Activated naive CD4-positive, alpha-beta T cell treated with anti-CD3 and anti-CD28 coated beads, Interleukin-2, amount 10 ng/mL, durations not matched to agents 7 days and 5 days (primary cell): ENCODE results near the gene DNAH5.

Experiments
- CTCF ChIA-PET: fragments of 350-600 bp; sonication (Branson Sonifier 250); formaldehyde crosslinking; loops from one replicate; lab custom pipeline; 2021; ENCODE audit warnings: antibody characterized with exemption; lab: Charles Lee
- DNase-seq: peaks from one replicate; pipeline ENCODE4 v3.0.0-alpha.2; 2020
- H3K27ac Mint-ChIP-seq: one replicate; pipeline ENCODE4 v1.8.0; 2021; ENCODE audit warnings: mild to moderate bottlenecking, moderate library complexity, mixed read lengths
- H3K27me3 Mint-ChIP-seq: one replicate; pipeline ENCODE4 v1.8.0; 2021; ENCODE audit warnings: mild to moderate bottlenecking, mixed read lengths
- H3K36me3 Mint-ChIP-seq: one replicate; pipeline ENCODE4 v1.8.0; 2021; ENCODE audit warnings: mixed read lengths
- H3K4me1 Mint-ChIP-seq: one replicate; pipeline ENCODE4 v1.8.0; 2021; ENCODE audit warnings: mixed read lengths
- H3K4me3 Mint-ChIP-seq: one replicate; pipeline ENCODE4 v1.8.0; 2021; ENCODE audit warnings: mild to moderate bottlenecking, moderate library complexity, mixed read lengths
- H3K9me3 Mint-ChIP-seq: one replicate; pipeline ENCODE4 v1.8.0; 2021; ENCODE audit warnings: mixed read lengths

The DNAH5 gene

DNA sequence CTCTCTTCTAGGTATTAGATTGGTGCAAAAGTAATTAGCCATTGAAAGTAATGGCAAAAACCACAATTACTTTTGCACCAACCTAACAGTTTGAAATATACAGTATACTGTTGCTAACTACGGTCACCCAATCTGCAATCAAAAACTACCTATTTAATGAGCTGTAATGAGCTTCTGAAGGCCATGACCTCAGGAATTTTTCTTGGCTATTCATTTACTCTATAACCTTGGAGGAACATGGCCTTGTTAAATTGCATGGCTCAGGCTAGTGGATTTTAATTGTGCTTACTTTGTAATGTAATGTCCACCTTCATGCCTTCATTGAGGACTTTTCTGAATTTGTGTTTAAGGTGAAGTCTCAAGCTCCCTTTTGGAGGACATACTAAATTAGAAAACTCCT lies 24.7 kb downstream of the DNAH5 start:
- no peaks in the 10 kb centered on the region for H3K36me3 Mint-ChIP-seq
- H3K4me3 Mint-ChIP-seq: no peak overlapping the region
- H3K27ac Mint-ChIP-seq: no peak overlapping the region
- CTCF ChIA-PET: no interaction called here
- H3K4me1 Mint-ChIP-seq: no peaks in the 10 kb centered on the region
- H3K27me3 Mint-ChIP-seq: no peaks in the 10 kb centered on the region
- no peaks in the 10 kb centered on the region for H3K9me3 Mint-ChIP-seq
- DNase-seq: no peak

DNA sequence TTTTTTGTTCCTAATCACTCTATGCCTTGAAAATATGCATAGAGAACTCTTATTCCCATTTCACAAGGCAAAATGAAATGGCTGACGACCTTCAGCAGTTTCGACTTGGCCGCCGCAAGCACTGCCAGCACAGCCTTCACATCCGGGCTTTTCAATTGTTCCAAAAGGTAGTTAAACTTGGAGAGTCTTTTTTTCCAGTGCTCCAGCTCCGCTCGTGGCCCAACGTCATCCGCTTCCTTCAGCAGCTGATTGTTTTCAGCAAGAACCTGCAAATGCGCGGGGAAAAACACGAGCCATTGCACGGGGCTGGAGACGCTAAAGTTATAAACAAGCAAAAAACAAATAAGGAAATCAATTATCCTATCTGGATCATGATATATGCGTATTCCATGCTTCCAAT lies 25.4 kb downstream of the DNAH5 start:
- no peaks in the 10 kb centered on the region for H3K4me1 Mint-ChIP-seq
- no peak overlapping the region for H3K27ac Mint-ChIP-seq
- H3K4me3 Mint-ChIP-seq: no peak overlapping the region
- no peaks in the 10 kb centered on the region for H3K9me3 Mint-ChIP-seq
- H3K27me3 Mint-ChIP-seq: no peaks in the 10 kb centered on the region
- CTCF ChIA-PET: no interaction called here
- no peaks in the 10 kb centered on the region for H3K36me3 Mint-ChIP-seq
- no peak for DNase-seq

DNA sequence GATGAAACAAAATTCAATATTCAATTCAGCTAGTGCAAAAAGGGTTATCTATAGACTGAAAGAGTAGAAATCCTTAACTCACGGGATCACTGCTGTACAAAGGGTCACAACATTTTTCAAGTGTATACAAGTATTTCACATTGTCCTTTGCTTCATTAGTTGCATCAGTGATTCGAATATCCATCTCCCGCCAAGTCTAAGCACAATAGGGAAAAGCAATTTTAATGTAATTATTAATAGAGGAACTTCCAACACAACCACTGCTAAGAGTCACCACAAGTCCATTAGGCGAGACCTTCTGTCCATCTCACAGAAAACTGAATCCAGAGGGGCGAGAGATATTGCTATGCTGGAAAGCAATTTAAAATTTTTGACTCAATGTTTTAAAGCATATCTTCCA lies 27.4 kb downstream of the DNAH5 start:
- DNase-seq: no peak
- H3K27ac Mint-ChIP-seq: no peak overlapping the region
- H3K36me3 Mint-ChIP-seq: no peaks in the 10 kb centered on the region
- H3K4me1 Mint-ChIP-seq: no peaks in the 10 kb centered on the region
- H3K27me3 Mint-ChIP-seq: no peaks in the 10 kb centered on the region
- CTCF ChIA-PET: no interaction called here
- no peak overlapping the region for H3K4me3 Mint-ChIP-seq
- no peaks in the 10 kb centered on the region for H3K9me3 Mint-ChIP-seq

DNA sequence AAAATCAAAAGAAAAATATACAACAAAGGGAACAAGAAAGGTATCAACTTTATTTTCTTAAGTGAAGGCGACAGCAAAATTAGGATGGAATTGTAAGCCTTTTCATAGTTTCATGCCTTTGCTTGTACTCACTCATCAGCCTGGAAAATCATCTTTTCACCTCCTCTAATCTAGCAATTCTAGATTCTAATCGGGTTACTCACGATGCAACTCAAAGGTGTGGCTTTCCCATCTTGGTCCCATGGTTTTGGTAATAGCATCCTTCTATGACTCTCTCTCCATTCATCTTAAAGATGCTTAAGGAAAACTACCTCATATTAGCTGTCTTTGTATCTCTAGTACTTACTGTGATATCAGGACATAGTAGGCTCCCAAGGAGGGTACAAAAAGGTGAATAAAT lies 30.5 kb downstream of the DNAH5 start:
- Mint-ChIP-seq H3K4me1 (no peaks in the 10 kb centered on the region), H3K9me3 (no peaks in the 10 kb centered on the region), H3K27ac (no peak overlapping the region), H3K4me3 (no peak overlapping the region), H3K27me3 (no peaks in the 10 kb centered on the region), H3K36me3 (no peaks in the 10 kb centered on the region)
- no peak for DNase-seq
- CTCF ChIA-PET: no interaction called here

DNA sequence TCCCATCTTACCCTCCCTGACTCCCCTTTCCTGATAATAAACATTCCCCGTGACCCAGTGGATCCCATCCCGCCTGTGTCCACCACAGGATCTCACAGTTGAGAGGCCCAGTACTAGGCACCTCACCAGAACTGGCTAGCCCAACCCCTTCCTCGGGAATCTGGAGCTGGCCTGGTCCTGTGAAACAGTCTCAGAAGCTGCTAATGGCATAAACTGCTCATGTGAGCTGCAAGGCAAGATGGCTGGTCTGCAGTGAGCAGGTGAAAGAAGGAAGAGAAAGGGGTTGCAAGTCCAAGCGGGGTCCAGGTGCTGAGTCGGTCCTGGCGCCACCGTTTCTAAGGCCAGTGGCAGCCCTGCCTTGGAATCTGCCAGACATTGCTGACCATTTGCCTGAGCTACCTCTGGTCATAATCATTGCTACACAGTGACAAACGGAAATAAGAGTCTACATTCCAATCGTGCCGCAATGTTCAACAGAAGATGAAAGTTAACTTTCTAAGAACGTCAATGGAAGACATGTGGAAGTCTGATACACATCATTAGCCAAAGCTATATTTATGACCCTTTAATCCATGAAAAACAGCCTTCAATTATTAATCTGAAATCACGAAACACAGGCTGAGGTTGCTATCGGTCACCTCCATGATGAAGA lies 33.7 kb downstream of the DNAH5 start:
- H3K27ac Mint-ChIP-seq: no peak overlapping the region
- H3K27me3 Mint-ChIP-seq: no peaks in the 10 kb centered on the region
- H3K4me3 Mint-ChIP-seq: no peak overlapping the region
- peaks cover 3% of the 10 kb centered on the region for H3K9me3 Mint-ChIP-seq
- H3K4me1 Mint-ChIP-seq: no peaks in the 10 kb centered on the region
- no peaks in the 10 kb centered on the region for H3K36me3 Mint-ChIP-seq
- no peak for DNase-seq
- CTCF ChIA-PET: no interaction called here

DNA sequence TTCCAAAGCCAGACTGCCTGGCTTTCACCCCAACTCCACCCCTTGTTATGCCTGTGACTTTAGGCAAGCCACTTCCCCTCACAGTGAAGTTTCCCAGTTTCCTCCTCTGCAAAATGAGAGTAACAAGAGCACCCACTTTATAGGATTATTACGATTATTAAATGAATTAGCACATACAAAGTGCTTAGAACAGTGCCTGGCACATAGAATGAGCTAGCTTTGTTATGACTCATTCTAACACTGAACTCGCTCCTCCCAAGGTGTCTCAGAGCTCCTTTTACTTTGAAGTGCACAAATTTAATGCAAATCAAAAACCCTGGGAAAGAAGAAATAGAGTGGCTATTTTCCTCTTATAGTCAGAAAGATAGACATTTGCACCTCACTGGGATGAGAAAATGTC lies 34.3 kb downstream of the DNAH5 start:
- Mint-ChIP-seq H3K4me3 (no peak overlapping the region), H3K27ac (no peak overlapping the region), H3K27me3 (no peaks in the 10 kb centered on the region), H3K9me3 (peaks cover 3% of the 10 kb centered on the region), H3K36me3 (no peaks in the 10 kb centered on the region), H3K4me1 (no peaks in the 10 kb centered on the region)
- CTCF ChIA-PET: no interaction called here
- DNase-seq: no peak

DNA sequence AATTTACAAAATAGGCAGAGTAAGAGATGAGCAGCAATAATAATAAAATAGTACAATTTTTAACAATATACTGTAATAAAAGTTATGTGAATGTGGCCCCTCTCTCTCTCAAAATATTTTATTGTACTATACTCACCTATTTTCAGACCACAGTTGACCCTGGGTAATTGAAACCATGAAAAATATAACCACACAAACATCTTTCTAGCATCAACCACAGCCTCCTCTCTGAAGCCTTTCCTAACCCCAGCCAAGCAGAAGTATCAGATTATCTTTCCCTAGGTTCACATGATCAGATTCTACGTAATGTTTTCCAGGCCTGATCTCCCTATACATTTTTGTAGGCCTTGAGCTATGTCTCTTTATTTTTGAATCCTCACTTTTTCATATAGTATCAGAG lies 35.2 kb downstream of the DNAH5 start:
- H3K9me3 Mint-ChIP-seq: peaks cover 3% of the 10 kb centered on the region
- no peak overlapping the region for H3K27ac Mint-ChIP-seq
- H3K4me3 Mint-ChIP-seq: no peak overlapping the region
- no peaks in the 10 kb centered on the region for H3K27me3 Mint-ChIP-seq
- H3K4me1 Mint-ChIP-seq: no peaks in the 10 kb centered on the region
- no peaks in the 10 kb centered on the region for H3K36me3 Mint-ChIP-seq
- CTCF ChIA-PET: no interaction called here
- no peak for DNase-seq

DNA sequence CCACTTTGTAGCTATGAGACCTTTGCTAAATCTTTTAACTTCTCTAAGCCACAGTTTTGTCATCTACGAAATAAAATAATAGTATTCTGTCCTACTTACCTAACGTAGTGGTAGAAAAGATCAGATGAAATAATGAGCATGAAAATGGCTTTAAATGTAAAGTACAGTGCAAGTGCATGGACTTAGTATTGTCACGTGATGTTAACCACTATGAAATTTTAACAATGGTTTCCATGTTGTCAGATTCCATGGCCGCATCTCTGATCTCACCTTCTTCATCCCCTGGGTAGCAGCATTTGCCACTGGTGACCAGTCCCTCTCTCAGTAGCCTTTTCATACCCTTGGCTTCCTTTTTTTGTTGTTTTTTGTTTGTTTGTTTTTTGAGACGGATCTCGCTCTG lies 45.9 kb downstream of the DNAH5 start:
- H3K36me3 Mint-ChIP-seq: no peaks in the 10 kb centered on the region
- peaks cover 9% of the 10 kb centered on the region for H3K9me3 Mint-ChIP-seq
- no peaks in the 10 kb centered on the region for H3K4me1 Mint-ChIP-seq
- CTCF ChIA-PET: no interaction called here
- DNase-seq: no peak
- no peak overlapping the region for H3K27ac Mint-ChIP-seq
- H3K27me3 Mint-ChIP-seq: no peaks in the 10 kb centered on the region
- H3K4me3 Mint-ChIP-seq: no peak overlapping the region

DNA sequence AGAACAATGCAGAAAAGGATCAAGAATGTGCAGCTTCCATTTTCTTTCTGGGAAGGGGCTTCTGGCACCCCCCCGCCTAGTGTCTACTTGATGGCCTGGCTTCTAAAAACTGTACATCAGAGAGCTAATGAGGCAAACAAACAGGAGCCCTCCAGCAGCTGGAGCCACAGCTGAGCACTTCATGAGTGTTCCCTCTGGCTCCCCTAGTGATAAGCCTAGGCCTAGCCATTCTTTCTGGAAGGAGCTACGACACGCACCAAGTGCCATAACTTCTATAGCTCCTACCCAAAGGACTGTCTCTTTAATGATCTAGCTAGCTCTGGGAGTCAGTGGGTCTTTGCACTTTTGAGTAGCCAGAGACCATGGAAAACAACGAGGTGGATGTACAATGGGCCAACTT lies 66.1 kb downstream of the DNAH5 start:
- H3K36me3 Mint-ChIP-seq: no peaks in the 10 kb centered on the region
- no peak overlapping the region for H3K4me3 Mint-ChIP-seq
- peaks cover 8% of the 10 kb centered on the region for H3K9me3 Mint-ChIP-seq
- H3K4me1 Mint-ChIP-seq: no peaks in the 10 kb centered on the region
- CTCF ChIA-PET: no interaction called here
- H3K27ac Mint-ChIP-seq: no peak overlapping the region
- H3K27me3 Mint-ChIP-seq: no peaks in the 10 kb centered on the region
- no peak for DNase-seq

DNA sequence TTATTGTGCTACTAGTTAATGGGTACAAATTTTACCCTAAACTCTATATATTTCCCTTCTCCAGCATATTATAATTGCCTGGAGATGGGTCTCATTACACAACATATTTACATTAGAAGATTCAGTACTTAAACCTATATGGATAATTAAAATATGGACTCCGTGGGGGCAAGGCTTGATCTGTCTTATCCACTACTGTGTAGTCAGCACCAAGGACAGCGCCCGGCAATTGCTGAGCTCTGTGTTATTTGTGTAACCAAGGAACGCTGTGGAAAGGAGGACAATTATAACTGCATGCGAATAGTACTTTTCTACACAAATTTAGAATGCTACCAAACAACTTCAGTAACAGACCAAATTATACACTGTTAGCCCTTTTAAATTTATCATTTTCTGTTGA lies 77.7 kb downstream of the DNAH5 start:
- Mint-ChIP-seq H3K36me3 (no peaks in the 10 kb centered on the region), H3K27me3 (no peaks in the 10 kb centered on the region), H3K4me3 (no peak overlapping the region), H3K27ac (no peak overlapping the region), H3K9me3 (peaks cover 15% of the 10 kb centered on the region), H3K4me1 (no peaks in the 10 kb centered on the region)
- peak; percentile 51 for DNase-seq
- CTCF ChIA-PET: no interaction called here

DNA sequence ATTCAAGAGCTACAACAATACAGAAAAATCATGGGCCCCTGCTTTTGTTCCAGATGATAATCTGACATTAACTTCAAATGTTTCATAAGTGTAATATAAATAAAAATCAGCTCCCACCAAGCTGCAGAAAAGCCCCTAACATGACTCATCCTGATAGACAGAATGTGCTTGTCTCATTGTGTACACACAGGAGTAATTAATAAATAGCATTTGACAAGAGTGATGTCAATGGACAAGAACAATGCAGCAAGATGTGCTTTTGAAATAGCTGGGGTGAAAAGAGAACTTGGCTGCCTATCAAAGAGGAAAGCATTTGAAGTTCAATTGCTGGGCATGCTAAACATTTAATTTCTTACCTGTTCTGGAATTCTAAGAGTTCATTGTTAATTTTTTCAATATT lies 79.2 kb downstream of the DNAH5 start:
- Mint-ChIP-seq H3K9me3 (peaks cover 15% of the 10 kb centered on the region), H3K4me3 (no peak overlapping the region), H3K27me3 (no peaks in the 10 kb centered on the region), H3K27ac (no peak overlapping the region), H3K36me3 (no peaks in the 10 kb centered on the region), H3K4me1 (no peaks in the 10 kb centered on the region)
- CTCF ChIA-PET: no interaction called here
- no peak for DNase-seq

DNA sequence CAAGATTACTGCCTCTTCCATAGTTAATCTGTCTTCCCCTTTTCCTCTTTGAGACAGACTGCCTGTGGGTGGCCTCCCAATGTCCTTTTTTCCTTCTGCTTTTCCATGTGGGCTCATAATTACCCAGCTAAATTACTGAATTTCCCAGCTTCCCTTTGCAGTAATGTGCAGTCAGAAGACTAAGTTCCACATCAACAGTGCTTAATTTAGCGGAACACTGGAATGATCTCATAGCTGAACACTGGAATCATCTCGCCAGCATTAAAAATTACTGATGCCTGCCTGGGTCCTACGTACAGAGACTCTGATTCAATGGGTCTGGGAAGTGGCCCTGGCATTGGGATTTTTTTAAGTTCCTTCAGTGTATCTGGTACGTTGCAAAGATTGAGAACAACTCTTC lies 84.3 kb downstream of the DNAH5 start:
- CTCF ChIA-PET: no interaction called here
- Mint-ChIP-seq H3K9me3 (peaks cover 12% of the 10 kb centered on the region), H3K4me3 (no peak overlapping the region), H3K27ac (no peak overlapping the region), H3K36me3 (no peaks in the 10 kb centered on the region), H3K27me3 (no peaks in the 10 kb centered on the region), H3K4me1 (no peaks in the 10 kb centered on the region)
- no peak for DNase-seq

DNA sequence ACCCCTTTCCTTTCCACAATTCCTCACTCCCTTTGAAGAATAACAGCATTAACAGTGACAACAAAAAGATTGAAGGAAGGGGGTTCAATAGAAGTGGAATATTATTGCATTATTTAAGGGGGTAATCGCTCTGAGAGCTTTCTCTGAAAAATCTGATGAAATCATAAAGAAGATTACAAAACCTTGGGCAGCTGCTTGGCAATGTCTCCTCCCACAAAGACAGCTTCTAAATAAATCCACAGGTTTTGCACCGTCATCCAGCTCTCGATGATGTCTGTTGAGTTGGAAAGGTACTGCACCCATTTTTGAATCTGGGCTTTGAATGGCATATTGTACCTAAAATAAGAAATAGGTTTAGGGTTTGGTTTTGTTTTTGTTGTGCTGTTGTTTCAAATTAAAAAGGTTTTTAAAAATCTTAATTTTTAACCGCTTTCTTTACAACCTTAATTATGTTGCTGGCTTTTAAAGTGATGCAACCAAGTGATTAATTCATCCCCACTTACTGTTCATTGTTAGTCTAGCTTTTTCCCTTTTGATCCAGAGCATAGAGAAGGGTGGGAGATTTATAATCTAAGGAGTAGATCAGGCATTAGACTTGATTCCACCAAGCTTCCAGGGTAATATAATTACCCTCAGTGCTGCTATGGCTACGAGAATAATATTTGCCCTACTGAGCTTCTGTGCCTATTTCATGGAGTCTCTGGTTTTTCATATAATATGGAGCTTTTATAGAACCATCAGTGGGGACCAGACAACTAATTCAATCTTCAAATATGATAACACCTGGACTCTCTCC lies 85.0 kb downstream of the DNAH5 start:
- Mint-ChIP-seq H3K27ac (no peak overlapping the region), H3K27me3 (no peaks in the 10 kb centered on the region), H3K9me3 (peaks cover 12% of the 10 kb centered on the region), H3K4me3 (no peak overlapping the region), H3K4me1 (no peaks in the 10 kb centered on the region), H3K36me3 (no peaks in the 10 kb centered on the region)
- CTCF ChIA-PET: no interaction called here
- no peak for DNase-seq

DNA sequence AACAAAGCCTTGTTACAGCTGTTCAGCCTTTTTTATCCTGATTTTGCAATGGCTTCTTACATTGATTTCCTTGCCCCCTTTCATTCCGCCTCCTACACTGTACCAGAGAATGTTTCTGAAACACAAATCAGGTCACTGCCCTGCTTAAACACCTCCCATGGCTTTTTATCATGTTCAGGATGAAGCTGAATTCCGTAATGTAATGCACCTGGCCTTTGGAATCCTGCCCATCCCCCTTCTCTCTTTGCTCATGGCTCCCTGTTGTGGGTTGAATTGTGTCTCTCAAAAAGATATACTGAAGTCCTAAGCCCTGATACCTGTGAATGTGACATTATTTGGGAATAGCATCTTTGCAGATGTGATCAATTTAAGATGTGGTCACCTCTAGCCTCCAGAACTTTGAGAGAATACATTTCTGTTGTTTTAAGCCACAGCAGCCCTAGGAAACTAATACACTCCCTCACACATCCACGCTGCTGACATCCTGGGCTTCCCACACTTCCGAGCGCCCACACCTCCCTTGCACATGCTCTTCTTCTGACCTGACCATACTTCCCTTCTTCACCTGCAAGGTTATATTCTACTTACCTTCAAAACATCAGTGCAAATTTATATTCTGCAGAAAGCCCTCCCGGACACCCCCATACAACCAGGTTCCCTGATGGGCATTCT lies 101.2 kb downstream of the DNAH5 start:
- no peak overlapping the region for H3K27ac Mint-ChIP-seq
- no peaks in the 10 kb centered on the region for H3K27me3 Mint-ChIP-seq
- CTCF ChIA-PET: no interaction called here

DNA sequence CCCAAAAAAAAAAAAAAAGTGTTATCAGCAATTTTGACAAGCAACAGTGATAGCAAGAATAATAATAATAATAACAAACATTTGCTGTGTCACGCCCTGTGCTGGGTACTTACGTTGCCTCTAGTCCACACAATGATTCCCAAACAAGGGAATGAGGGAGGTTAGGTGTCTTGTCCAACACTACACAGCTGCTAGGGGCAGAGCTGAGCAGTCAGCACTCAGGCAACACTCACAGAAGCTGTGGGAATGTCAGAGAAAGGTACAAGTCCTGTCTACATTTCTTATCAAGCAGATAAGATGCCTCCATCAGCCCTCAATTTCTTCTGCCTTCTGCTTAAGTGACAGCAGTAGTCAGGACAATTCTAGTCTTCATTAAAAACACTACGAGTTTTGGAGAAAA lies 111.0 kb downstream of the DNAH5 start:
- CTCF ChIA-PET: no interaction called here
- no peaks in the 10 kb centered on the region for H3K4me1 Mint-ChIP-seq
- H3K36me3 Mint-ChIP-seq: no peaks in the 10 kb centered on the region
- no peaks in the 10 kb centered on the region for H3K27me3 Mint-ChIP-seq
- no peak overlapping the region for H3K27ac Mint-ChIP-seq
- H3K4me3 Mint-ChIP-seq: no peak overlapping the region
- peaks cover 21% of the 10 kb centered on the region for H3K9me3 Mint-ChIP-seq
- no peak for DNase-seq

More for the DNA sequence above, 101.2 kb downstream of the DNAH5 start:
- H3K4me3 Mint-ChIP-seq: no peak overlapping the region
- no peaks in the 10 kb centered on the region for H3K36me3 Mint-ChIP-seq
- H3K4me1 Mint-ChIP-seq: no peaks in the 10 kb centered on the region
- peaks cover 9% of the 10 kb centered on the region for H3K9me3 Mint-ChIP-seq
- no peak for DNase-seq
